Measurements from ENCODE around the gene STXBP4.

STXBP4 gene

DNA sequence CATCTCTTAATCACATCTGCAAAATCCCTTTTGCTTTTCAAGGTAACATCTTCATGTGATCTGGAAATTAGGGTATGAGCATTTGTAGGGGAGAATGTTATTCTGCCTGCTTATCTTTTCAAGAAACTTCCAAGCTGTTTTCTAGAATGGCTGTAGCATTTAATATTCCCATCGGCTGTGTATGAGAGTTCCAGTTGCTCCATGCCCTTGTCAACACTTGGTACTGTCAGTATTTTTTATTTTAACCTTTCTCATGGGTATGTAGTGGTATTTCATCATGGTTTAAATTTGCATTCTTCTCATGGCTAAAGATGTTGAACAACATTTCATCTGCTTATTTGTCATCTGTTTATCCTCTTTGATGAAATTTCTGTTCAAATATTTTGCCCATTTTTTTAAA, 205.6 kb downstream of the STXBP4 start:
- DNase-seq: no peak

- no peak for DNase-seq
Measured at GRCh38 chr17:55175788-55176427, 207.3 kb downstream of the STXBP4 start.

DNA sequence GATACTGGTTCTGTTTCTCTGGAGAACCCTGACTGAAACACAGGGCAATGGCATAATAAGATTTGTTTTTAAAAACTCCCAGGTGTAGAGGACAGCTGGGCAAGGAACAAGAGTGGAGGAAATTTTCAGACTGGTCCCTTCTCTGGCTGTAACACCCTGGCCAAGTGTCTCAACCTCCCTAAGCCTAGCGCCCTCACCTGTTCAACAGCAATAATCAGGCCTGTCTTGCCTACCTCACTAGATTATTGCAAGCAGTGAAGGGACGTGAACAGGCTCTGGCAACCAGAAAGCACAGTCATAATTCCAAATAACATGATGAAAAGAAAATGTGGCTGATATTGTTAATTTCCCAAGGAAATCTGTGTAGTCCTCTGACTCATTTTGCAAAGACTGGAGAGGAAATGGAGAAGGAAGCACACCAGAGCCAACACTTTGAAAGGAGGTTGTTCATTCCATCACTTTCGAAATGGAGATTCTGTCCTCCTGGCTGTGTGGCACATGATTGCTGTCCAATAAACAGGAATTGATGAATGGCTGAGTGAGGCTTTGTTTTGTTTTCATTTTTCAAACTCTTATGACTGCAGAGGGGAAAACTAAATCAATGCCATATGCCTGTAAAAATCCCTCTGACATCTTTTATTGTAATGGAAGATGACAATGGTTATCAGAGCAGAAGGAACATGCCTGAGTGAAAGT, 208.7 kb downstream of the STXBP4 start:
- no peak for DNase-seq

- DNase-seq: no peak
Measured at GRCh38 chr17:55177855-55178217, 209.3 kb downstream of the STXBP4 start.

DNA sequence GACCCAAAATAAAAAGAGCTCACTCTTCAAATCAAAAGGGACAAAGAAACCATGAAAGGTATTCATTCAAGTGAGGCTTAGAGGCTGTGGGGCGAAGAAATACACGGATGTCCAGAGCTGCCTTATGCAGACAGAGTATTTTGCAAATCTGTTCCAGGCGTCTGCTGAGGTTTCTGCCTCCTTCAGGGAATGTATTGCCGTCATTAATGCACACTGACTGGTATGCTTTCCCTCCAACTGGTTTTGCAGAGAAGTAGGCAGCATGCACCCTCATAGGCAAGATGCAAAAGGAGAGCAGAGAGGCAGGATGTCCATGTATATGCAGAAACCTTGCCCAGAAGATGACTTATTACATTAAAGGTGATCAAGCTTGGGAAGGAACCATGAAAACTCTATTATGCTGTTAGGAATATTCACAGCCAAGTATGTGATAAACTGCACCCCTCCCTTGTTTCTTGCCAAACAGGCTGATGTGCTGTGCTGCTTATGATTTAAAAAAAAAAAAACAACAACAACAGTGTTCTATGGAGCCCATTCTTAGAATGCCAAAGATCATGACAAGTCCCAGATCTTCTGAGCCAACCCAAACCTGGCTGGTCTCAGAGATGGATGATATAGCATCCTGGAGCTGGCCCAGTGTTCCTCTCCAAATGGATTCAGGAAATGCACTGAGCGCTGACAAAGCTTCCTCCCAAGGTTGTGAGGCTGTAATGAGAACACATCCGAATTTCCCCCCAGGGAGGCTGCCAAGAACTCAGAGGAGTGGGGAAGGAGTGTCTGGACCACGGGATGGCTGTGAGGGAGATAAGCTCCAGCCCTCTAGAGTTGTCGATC, 218.6 kb downstream of the STXBP4 start:
- no peak for DNase-seq

- DNase-seq: no peak
Measured at GRCh38 chr17:55190748-55191147, 222.2 kb downstream of the STXBP4 start.

DNA sequence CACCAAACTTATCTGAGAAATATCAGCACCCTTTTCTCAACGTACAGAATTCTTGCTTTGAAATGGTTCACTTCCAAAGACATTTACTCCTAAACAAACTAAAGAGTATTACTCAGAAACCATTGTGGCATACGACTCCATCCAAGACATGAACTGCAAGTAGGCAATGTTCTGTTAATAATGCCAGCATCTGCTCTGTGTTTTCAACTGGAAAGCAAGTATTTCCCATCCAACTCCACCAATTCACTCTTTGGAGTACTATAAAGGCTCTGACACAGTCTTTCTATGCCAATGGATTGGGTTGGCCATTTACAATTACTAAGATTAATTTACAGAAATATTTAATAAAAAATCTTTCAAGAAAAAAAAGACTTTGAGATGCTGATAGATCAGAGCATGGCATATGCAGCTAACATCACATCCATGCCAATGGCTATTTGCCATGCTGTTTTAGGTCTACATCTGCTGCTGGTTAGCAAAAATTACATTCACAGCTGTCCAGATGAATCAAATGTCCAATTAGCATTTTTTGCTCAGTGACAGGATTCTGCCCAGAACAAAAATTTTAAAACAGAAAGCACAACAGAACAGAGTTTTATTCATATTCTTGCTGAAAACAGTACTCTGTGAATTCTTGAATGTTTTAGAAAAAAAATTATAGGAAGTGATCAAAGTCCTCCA, 230.3 kb downstream of the STXBP4 start:
- no peak for DNase-seq

DNA sequence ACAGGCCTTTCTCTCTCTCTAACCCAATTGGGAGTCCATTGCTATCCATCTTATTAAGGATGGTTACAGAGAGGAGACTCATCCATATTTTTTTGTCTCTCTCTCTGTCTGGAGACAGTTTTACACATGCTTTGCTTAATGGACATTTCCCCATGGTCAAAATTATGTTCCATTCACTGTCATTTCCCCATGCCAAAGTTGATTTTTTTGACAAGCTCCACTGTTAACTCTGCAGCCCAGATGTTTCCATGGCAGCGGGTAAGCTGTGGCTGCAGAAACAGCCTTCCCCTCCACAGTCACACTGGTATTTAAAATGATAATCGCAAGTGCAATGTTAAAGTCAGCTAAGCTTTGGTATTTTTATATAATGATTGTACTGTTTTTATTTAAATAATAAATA, 232.3 kb downstream of the STXBP4 start:
- no peak for DNase-seq

- DNase-seq: no peak
Measured at GRCh38 chr17:55201308-55201932, 232.9 kb downstream of the STXBP4 start.

- no peak for DNase-seq
Measured at GRCh38 chr17:55202896-55203295, 234.3 kb downstream of the STXBP4 start.

GRCh38 chr17:55208078-55208812, 239.7 kb downstream of the STXBP4 start:
- no peak for DNase-seq

- DNase-seq: no peak
Measured at GRCh38 chr17:55210292-55210691, 241.7 kb downstream of the STXBP4 start.

GRCh38 chr17:55212880-55213279, 244.3 kb downstream of the STXBP4 start:
- no peak for DNase-seq

- DNase-seq: no peak
Measured at GRCh38 chr17:55215711-55216110, 247.1 kb downstream of the STXBP4 start.

- no peak for DNase-seq
Measured at GRCh38 chr17:55216888-55217287, 248.3 kb downstream of the STXBP4 start.

- DNase-seq: no peak
Measured at GRCh38 chr17:55219459-55219858, 250.9 kb downstream of the STXBP4 start.

DNA sequence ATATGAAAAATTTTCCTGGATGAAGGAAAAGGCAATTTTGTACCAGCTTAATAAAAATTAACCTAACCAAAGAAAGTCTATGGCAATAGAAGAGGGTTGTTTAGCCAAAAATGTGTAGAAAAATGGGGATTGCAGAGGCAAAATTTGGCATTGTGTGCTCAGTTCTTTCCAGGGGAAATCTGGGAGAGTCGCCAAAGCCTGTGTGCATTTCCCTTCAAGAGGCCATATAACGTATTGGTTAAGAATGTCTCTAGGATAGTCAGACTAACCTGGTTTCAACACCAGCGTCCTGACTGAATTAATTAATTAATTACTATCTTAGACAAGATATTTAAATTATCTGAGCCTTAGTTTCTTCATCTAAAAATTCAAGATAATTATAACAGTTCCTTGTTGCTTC, 251.4 kb downstream of the STXBP4 start:
- DNase-seq: no peak
